Neutrophil (primary cell): Measurements from ENCODE around the gene STAT3.

Experiments
- H3K27ac ChIP-seq: fragments of 200-600 bp; sonication (generic); 2 replicates; pipeline ENCODE4 v1.5.1; 2016; ENCODE audit warnings: mild to moderate bottlenecking, moderate library complexity
- H3K27me3 ChIP-seq: fragments of 200-600 bp; sonication (generic); 2 replicates; pipeline ENCODE4 v1.6.0; 2016; ENCODE audit warnings: mild to moderate bottlenecking
- H3K36me3 ChIP-seq: fragments of 200-600 bp; sonication (generic); 2 replicates; pipeline ENCODE4 v1.5.1; 2017
- H3K4me1 ChIP-seq, 2 experiments: fragments of 200-600 bp in 1 of 2; sonication (generic) in 1 of 2; 1 replicate in 1 of 2; 2 replicates in 1 of 2; pipeline versions ENCODE4 v1.5.1 to v1.6.1; 2013 to 2016; ENCODE audit warnings: low read depth in 1 of 2, low read length in 1 of 2, mild to moderate bottlenecking in 1 of 2, moderate library complexity in 1 of 2; ENCODE audit not compliant: control insufficient read depth in 1 of 2, insufficient read depth in 1 of 2
- H3K4me3 ChIP-seq, 2 experiments: fragments of 200-600 bp in 1 of 2; sonication (generic) in 1 of 2; 1 replicate in 1 of 2; 2 replicates in 1 of 2; pipeline ENCODE4 v1.5.1; 2013 to 2016; ENCODE audit warnings: low read depth in 1 of 2, low read length in 1 of 2, mild to moderate bottlenecking in 1 of 2, moderate library complexity in 1 of 2
- H3K9me3 ChIP-seq: fragments of 200-600 bp; sonication (generic); 2 replicates; pipeline ENCODE4 v1.5.1; 2016
- TF ChIP-seq, protein P1 (sequence below): fragments of 200-600 bp; sonication (generic); IDR thresholded peaks from 2 replicates; pipeline ENCODE4 v1.5.1; 2016; ENCODE audit warnings: antibody characterized with exemption

Gene STAT3

DNA sequence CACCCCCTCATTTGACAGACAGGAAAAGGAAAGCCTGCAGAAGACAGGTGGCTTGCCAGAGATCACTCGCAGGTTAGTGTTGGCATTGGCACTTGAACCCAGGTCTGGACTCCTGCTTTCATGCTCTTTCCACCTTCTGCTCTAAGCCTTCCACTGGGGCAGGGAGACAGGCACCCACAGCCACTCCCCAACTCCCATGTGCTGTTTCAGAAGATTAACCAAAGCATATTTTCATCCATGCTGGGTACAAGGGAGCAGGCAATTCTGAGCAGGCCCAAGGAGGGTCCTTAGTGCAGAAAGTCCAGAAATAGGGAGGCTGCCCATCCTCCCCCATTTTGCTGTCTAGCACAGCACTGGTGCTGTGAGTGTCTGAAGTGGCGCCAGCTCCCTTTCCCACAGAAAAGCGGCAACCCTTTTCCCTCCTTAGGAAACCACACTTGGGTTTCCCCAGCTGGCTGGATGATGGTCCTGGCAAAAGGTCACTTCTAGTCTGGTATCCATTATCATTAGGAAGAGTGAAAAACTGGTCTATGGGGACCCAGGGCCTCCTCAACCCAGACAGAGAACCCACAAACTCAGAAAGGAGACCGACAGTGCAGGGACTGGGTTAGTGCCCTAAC, 36.9 kb upstream of the STAT3 start:
- H3K4me1 ChIP-seq: peaks cover 30% of the 10 kb centered on the region in 2 experiments
- no peak overlapping the region for H3K27ac ChIP-seq
- H3K9me3 ChIP-seq: no peaks in the 10 kb centered on the region
- H3K36me3 ChIP-seq: no peaks in the 10 kb centered on the region
- H3K27me3 ChIP-seq: peaks cover 63% of the 10 kb centered on the region
- TF ChIP-seq, protein P1, sequence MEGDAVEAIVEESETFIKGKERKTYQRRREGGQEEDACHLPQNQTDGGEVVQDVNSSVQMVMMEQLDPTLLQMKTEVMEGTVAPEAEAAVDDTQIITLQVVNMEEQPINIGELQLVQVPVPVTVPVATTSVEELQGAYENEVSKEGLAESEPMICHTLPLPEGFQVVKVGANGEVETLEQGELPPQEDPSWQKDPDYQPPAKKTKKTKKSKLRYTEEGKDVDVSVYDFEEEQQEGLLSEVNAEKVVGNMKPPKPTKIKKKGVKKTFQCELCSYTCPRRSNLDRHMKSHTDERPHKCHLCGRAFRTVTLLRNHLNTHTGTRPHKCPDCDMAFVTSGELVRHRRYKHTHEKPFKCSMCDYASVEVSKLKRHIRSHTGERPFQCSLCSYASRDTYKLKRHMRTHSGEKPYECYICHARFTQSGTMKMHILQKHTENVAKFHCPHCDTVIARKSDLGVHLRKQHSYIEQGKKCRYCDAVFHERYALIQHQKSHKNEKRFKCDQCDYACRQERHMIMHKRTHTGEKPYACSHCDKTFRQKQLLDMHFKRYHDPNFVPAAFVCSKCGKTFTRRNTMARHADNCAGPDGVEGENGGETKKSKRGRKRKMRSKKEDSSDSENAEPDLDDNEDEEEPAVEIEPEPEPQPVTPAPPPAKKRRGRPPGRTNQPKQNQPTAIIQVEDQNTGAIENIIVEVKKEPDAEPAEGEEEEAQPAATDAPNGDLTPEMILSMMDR: no peak
- no peak overlapping the region for H3K4me3 ChIP-seq

DNA sequence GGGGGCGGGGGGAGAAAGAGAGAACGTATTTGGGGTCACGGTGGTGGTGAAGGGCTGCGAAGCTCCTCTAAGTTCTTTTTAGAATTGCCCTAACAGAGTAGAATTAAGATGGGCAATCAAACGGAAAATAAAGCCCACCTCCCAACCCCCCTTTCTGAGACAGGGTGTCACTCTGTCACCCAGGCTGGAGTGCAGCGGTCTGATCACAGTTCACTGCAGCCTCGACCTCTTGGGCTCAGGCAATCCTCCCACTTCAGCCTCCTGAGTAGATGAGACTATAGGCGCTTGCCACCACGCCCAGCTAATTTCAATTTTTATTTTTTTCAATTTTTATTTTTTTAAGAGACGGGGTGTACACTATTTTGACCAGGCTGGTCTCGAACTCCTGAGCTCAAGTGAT, 35.5 kb upstream of the STAT3 start:
- no peaks in the 10 kb centered on the region for H3K36me3 ChIP-seq
- TF ChIP-seq, protein P1: no peak
- H3K9me3 ChIP-seq: no peaks in the 10 kb centered on the region
- no peak overlapping the region for H3K27ac ChIP-seq
- H3K27me3 ChIP-seq: peaks cover 71% of the 10 kb centered on the region
- peaks cover 34 to 36% of the 10 kb centered on the region in 2 experiments for H3K4me1 ChIP-seq
- no peak overlapping the region for H3K4me3 ChIP-seq

DNA sequence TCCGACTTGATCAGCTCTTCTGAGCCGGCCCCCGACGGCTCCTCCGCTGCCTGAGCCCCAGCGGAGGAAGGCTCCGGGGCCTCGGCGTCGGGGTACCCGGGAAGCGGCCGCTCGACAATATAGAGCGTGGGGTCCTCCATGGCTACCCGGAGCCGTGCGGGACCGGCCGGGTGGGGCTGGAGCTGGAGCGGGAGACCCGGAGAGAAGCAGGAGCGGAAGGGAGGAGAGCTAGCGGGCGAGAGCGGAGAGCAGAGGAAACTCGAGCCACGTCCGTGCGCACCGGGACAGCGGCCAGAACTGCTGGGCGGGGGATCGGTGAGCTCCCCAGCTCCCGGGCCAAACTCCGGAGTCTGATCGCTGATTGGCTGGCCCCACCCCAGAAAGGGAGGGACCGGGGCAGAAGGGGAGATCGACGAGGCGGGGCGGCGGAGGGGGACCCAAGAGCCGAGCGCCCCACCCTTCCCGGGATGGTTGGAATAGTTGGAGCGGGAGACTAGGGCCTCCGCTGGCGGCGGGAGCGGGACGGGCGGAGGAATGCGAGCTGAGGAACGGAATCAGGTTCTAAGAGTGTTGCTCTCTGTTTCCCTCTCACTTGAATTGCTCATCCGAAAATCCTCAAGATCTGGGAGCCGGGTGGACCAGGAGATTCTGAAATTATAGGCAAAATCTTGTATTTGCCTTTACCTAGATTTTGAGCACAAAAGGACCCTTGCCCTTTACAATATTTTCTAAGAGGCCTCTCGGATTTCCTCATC, 34.9 kb upstream of the STAT3 start, which contains the start of gene CAVIN1:
Gene CAVIN1 (minus strand): TSS at position 299 of the 755 bp plus-strand sequence. CDS start 159 bp downstream, at position 140.
- H3K4me3 ChIP-seq: peak within 1 kb of the TSS; percentile 57 to 69
- no peaks in the 10 kb centered on the region for H3K36me3 ChIP-seq
- TF ChIP-seq, protein P1: no peak
- peaks cover 71% of the 10 kb centered on the region for H3K27me3 ChIP-seq
- H3K9me3 ChIP-seq: no peaks in the 10 kb centered on the region
- H3K4me1 ChIP-seq: peaks cover 41 to 42% of the 10 kb centered on the region in 2 experiments
- H3K27ac ChIP-seq: no peak within 1 kb of the TSS

DNA sequence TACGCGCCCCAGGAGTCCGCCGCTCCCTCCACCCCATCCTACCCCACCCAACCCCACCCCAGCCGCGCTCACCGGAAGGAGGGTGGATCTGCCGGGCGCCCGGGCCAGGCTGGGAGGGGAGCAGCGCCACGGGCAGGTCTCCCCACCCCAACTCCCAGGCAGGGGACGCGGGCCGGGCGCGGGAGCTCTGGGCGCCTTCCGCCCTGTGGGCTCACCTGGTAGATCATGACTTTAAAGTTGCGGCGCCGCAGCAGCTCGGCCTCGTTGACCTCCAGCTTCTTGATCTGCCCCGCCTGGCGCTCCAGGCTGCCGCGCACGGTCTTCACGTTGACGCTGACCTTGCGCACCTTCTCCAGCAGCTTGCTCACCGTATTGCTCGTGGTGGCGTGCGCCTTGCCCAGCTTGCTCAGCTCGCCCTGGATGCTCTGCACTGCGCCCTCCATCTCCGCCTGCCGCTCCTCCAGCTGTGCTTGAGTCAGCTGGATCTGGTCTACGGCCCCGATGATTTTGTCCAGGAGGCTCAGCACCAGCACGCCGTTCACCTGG, 34.2 kb upstream of the STAT3 start:
- Histone ChIP-seq H3K36me3 (no peaks in the 10 kb centered on the region), H3K9me3 (no peaks in the 10 kb centered on the region), H3K27me3 (peaks cover 71% of the 10 kb centered on the region), H3K4me1 (peaks cover 47 to 48% of the 10 kb centered on the region in 2 experiments), H3K27ac (no peak overlapping the region), H3K4me3 (peak overlapping the region; percentile 57 to 69)
- TF ChIP-seq, protein P1: no peak

DNA sequence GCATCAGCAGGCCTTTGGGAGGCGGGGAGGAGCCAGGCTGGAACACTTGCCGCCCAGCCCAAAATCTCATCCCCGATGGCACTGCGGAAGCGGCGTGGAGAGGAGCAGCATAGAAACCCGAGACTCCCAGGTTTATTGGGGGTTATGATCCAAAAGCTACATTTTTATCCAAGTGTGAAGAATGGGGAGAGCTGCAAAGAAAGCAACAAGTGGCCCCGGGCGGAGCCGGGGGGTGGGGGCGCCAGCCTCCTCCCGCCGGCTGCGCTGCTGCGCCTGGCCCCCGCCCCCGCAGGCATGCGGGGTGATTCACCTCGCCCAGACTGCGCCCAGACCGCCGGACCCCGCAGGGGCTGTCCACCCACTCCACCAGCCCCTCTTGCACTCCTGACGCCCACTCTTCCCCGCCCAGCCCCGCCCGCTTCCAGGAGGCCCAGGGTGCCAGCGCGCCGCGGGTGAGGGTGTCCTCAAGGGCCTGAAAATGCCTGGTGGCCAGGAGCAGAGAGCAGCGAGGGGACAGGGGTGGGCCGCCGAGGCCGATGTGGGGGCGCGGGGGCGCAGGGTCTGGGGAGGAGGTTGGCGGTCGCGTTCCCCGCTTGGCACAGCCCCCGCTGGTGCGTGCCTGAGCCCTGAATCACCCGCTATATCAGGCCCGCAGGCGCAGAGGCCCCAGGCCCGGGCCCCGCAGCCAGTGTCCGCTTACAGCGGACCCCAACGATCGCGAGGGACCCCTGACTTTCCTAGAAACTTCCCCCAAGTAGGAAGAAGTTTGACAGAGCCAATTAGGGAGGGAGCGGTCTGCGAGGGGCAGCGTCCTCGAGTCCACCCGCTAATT, 33.5 kb upstream of the STAT3 start:
- no peak overlapping the region for H3K27ac ChIP-seq
- peaks cover 71% of the 10 kb centered on the region for H3K27me3 ChIP-seq
- TF ChIP-seq, protein P1: no peak
- H3K4me3 ChIP-seq: peak overlapping the region; percentile 57 to 69
- peaks cover 55 to 56% of the 10 kb centered on the region in 2 experiments for H3K4me1 ChIP-seq
- H3K36me3 ChIP-seq: no peaks in the 10 kb centered on the region
- H3K9me3 ChIP-seq: no peaks in the 10 kb centered on the region
